ENCODE measurements around the gene ESPNL.

Gene ESPNL

GRCh38 chr2:238157506-238158017 lies 57.4 kb downstream of the ESPNL start:
- no peak for DNase-seq (ENCODE audit: low read depth, low spot score)

GRCh38 chr2:238158018-238158508 lies 57.9 kb downstream of the ESPNL start:
- no peak for DNase-seq (ENCODE audit: low read depth, low spot score)

- no peak for DNase-seq (ENCODE audit: low read depth, low spot score)
Measured at GRCh38 chr2:238158509-238159070, 58.5 kb downstream of the ESPNL start, which contains the start of gene ERFE. TSS of gene ERFE (plus strand) at chr2:238158970. CDS start at chr2:238159008, 38 bp downstream.

GRCh38 chr2:238159071-238159539 lies 59.0 kb downstream of the ESPNL start:
- DNase-seq (ENCODE audit: low read depth, low spot score): no peak

- no peak for DNase-seq (ENCODE audit: low read depth, low spot score)
Measured at GRCh38 chr2:238159661-238160205, 59.6 kb downstream of the ESPNL start.

GRCh38 chr2:238160206-238161129 lies 60.3 kb downstream of the ESPNL start:
- no peak for DNase-seq (ENCODE audit: low read depth, low spot score)

GRCh38 chr2:238161291-238162051 lies 61.3 kb downstream of the ESPNL start:
- no peak for DNase-seq (ENCODE audit: low read depth, low spot score)

- no peak for DNase-seq (ENCODE audit: low read depth, low spot score)
Measured at GRCh38 chr2:238162251-238162845, 62.2 kb downstream of the ESPNL start.

- no peak for DNase-seq (ENCODE audit: low read depth, low spot score)
Measured at GRCh38 chr2:238162846-238163441, 62.8 kb downstream of the ESPNL start.

- DNase-seq (ENCODE audit: low read depth, low spot score): no peak
Measured at GRCh38 chr2:238163481-238164198, 63.5 kb downstream of the ESPNL start.

- DNase-seq (ENCODE audit: low read depth, low spot score): no peak
Measured at GRCh38 chr2:238164906-238165287, 64.8 kb downstream of the ESPNL start.

GRCh38 chr2:238165288-238165921 lies 65.3 kb downstream of the ESPNL start:
- no peak for DNase-seq (ENCODE audit: low read depth, low spot score)

GRCh38 chr2:238166391-238167343 lies 66.5 kb downstream of the ESPNL start:
- no peak for DNase-seq (ENCODE audit: low read depth, low spot score)

- no peak for DNase-seq (ENCODE audit: low read depth, low spot score)
Measured at GRCh38 chr2:238167344-238167715, 67.2 kb downstream of the ESPNL start.

GRCh38 chr2:238167761-238168160 lies 67.6 kb downstream of the ESPNL start:
- DNase-seq (ENCODE audit: low read depth, low spot score): no peak

- no peak for DNase-seq (ENCODE audit: low read depth, low spot score)
Measured at GRCh38 chr2:238168196-238169047, 68.3 kb downstream of the ESPNL start.

GRCh38 chr2:238169048-238169707 lies 69.0 kb downstream of the ESPNL start:
- DNase-seq (ENCODE audit: low read depth, low spot score): peak; percentile 72

Data from brain pericyte (primary cell).